Measurements from ENCODE around the gene NUMB. TPM values are rescaled to one million over a fixed set of nuclear protein-coding genes. Genes with fewer than 3 reads are reported as not detected.

Gene NUMB
- total RNA-seq, 1 experiment from 2014 or later, result 46.5 TPM

GRCh38 chr14:73238424-73238852, 219.9 kb downstream of the NUMB start:
- no peak for TF ChIP-seq CTCF (conservative IDR thresholded peaks at IDR 0.05)
- Histone ChIP-seq H4K5ac (ENCODE audit: insufficient read length, low read depth, low read length) (no peak overlapping the region), H2AK5ac (ENCODE audit: insufficient read length, low read length) (no peak overlapping the region), H3K23me2 (ENCODE audit: insufficient read length, low read depth, low read length, poor library complexity, severe bottlenecking) (peaks cover 16% of the 10 kb centered on the region), H4K8ac (replicated peaks; ENCODE audit: insufficient read length, low read depth, low read length) (no peak overlapping the region), H3K79me1 (ENCODE audit: insufficient read depth, low read depth, low read length, poor library complexity, severe bottlenecking) (no peaks in the 10 kb centered on the region), H3K4me2 (ENCODE audit: insufficient read depth, insufficient read length, low read length) (peak overlapping the region; percentile 47), H4K91ac (ENCODE audit: insufficient read length, low read depth, low read length) (no peak overlapping the region), H3K27ac (ENCODE audit: insufficient read length, low read depth, low read length) (no peak overlapping the region), H2BK12ac (ENCODE audit: insufficient read length, low read depth, low read length) (no peak overlapping the region), H3K79me2 (ENCODE audit: insufficient read depth, low read length) (no peaks in the 10 kb centered on the region), H3T11ph (ENCODE audit: low read length) (no peak overlapping the region), H3K4me1 (ENCODE audit: insufficient read depth, low read length) (peaks cover 4% of the 10 kb centered on the region; the same call in 1 of the 2 replicates), H2BK20ac (ENCODE audit: low read depth, low read length, poor library complexity, severe bottlenecking) (no peak overlapping the region), H3K14ac (ENCODE audit: insufficient read depth, low read length) (no peak overlapping the region), H4K20me1 (ENCODE audit: control insufficient read depth, insufficient read depth, insufficient read length) (no peaks in the 10 kb centered on the region), H3K4ac (ENCODE audit: low read depth, low read length) (no peak overlapping the region), H3K18ac (ENCODE audit: insufficient read length, low read depth, low read length) (no peak overlapping the region), H3K27me3 (ENCODE audit: insufficient read depth, low read length) (peaks cover 20% of the 10 kb centered on the region), H2AFZ (ENCODE audit: low read length) (no peak overlapping the region), H3K56ac (ENCODE audit: insufficient read length, low read depth, low read length) (no peak overlapping the region), H3K23ac (ENCODE audit: insufficient read length, low read depth, low read length) (no peak overlapping the region), H2BK5ac (ENCODE audit: insufficient read length, low read length) (no peak overlapping the region), H3K9me3 (ENCODE audit: control insufficient read depth, low read depth, low read length) (no peaks in the 10 kb centered on the region), H2BK15ac (ENCODE audit: low read depth, low read length) (no peak overlapping the region), H3K9ac (ENCODE audit: extremely low read depth, insufficient read length, low read length) (peak overlapping the region; percentile 25), H2BK120ac (ENCODE audit: low read depth, low read length, poor library complexity, severe bottlenecking) (no peak overlapping the region)
- H3K4me1 Mint-ChIP-seq, result peaks cover 55 to 64% of the 10 kb centered on the region in 2 experiments
- no peak for DNase-seq
- no peaks in the 10 kb centered on the region; a peak in 1 of 5 replicates for H3K9me3 Mint-ChIP-seq
- peaks cover 71% of the 10 kb centered on the region for H3K27me3 Mint-ChIP-seq (ENCODE audit: low read depth)
- H3K27ac Mint-ChIP-seq, result no peak overlapping the region
- peak overlapping the region; percentile 55 to 77 for H3K4me3 Mint-ChIP-seq
- WGBS (ENCODE audit: extremely low coverage, insufficient read length, low lambda C conversion rate), result no CpG with 5 or more reads among the region's 10 CpGs
- peaks cover 0 to 3% (median 0%) of the 10 kb centered on the region in 3 experiments; a peak in 1 of 7 replicates for H3K36me3 Mint-ChIP-seq (ENCODE audit: insufficient read depth in 1 of 3, low read depth in 3 of 3)
